22Rv1 (cell line): ENCODE results near the gene GPER1.
"Not testable (repeated sequence)": the region's sequence is repeated elsewhere in the genome, so short reads cannot be mapped to it uniquely, and the experiment has no call there.

Experiments
- ZFX ChIP-seq: fragments of 450-650 bp; IDR thresholded peaks from 2 replicates; pipeline ENCODE4 v1.6.1; 2017; ENCODE audit warnings: antibody characterized with exemption, borderline replicate concordance
- TF ChIP-seq, protein P1 (sequence below): fragments of 450-650 bp; IDR thresholded peaks from 2 replicates; pipeline ENCODE4 v1.5.1; 2017; ENCODE audit warnings: mild to moderate bottlenecking

DNA sequence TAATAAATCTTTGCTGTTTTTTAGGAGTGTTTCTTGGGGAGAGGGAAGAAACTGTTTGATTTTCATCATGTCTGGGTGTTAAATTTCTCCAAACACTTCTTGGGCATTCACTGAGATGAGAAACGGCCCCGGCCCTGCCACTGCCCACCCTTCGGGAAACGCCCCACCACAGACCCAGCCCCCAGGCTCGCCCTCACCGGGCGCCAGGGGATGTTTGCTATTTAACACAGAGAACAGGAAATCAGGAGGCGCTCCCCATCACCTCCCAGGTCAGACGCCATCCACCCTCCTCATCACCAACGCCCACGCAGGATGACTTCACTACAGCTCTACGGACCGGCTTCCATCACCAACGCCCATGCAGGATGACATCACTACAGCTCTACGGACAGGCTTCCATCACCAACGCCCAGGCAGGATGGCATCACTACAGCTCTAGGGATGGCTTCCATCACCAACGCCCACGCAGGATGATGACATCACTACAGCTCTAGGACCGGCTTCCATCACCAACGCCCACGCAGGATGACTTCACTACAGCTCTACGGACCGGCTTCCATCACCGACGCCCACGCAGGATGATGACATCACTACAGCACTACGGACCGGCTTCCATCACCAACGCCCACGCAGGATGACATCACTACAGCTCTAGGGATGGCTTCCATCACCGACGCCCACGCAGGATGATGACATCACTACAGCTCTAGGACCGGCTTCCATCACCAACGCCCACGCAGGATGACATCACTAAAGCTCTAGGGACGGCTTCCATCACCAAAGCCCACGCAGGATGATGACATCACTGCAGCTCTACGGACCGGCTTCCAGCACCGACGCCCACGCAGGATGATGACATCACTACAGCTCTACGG, 27.5 kb downstream of the GPER1 start:
- TF ChIP-seq, protein P1, sequence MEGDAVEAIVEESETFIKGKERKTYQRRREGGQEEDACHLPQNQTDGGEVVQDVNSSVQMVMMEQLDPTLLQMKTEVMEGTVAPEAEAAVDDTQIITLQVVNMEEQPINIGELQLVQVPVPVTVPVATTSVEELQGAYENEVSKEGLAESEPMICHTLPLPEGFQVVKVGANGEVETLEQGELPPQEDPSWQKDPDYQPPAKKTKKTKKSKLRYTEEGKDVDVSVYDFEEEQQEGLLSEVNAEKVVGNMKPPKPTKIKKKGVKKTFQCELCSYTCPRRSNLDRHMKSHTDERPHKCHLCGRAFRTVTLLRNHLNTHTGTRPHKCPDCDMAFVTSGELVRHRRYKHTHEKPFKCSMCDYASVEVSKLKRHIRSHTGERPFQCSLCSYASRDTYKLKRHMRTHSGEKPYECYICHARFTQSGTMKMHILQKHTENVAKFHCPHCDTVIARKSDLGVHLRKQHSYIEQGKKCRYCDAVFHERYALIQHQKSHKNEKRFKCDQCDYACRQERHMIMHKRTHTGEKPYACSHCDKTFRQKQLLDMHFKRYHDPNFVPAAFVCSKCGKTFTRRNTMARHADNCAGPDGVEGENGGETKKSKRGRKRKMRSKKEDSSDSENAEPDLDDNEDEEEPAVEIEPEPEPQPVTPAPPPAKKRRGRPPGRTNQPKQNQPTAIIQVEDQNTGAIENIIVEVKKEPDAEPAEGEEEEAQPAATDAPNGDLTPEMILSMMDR, result not testable (repeated sequence)
- TF ChIP-seq ZFX, result not testable (repeated sequence)
